Measurements from ENCODE around the gene PLA2G7. TPM values are rescaled to one million over a fixed set of nuclear protein-coding genes. Genes with fewer than 3 reads are reported as not detected.

PLA2G7 gene
- total RNA-seq, 4 donors from 2014 or later: not detected

GRCh38 chr6:46757214-46757596, 22.0 kb upstream of the PLA2G7 start:
- ATAC-seq (no peak), DNase-seq (no peak)
- H3K27ac ChIP-seq: no peak overlapping the region
- in situ Hi-C loops (cut with MboI; ENCODE audit: low sequenced_read_pairs in 4 of 4): no loop called here
- H3K27me3 ChIP-seq: no peaks in the 10 kb centered on the region
- H3K9me3 ChIP-seq: no peaks in the 10 kb centered on the region
- no peak overlapping the region for H3K4me3 ChIP-seq
- intact Hi-C loops (cut with DNase I; ENCODE audit: low total_unique reads): no loop called here
- TF ChIP-seq POLR2A (IDR thresholded peaks at IDR 0.05) (no peak), CTCF (IDR thresholded peaks at IDR 0.05 in 4 of 5, conservative IDR thresholded peaks at IDR 0.05 in 1 of 5) (no peak)
- H3K36me3 ChIP-seq: no peaks in the 10 kb centered on the region
- H3K4me1 ChIP-seq: peaks cover 8 to 14% of the 10 kb centered on the region in 2 donors

GRCh38 chr6:46756469-46757213, 21.5 kb upstream of the PLA2G7 start:
- no peaks in the 10 kb centered on the region for H3K27me3 ChIP-seq
- H3K27ac ChIP-seq: no peak overlapping the region
- TF ChIP-seq POLR2A (IDR thresholded peaks at IDR 0.05): no peak
- ATAC-seq (no peak), DNase-seq (no peak)
- H3K36me3 ChIP-seq: no peaks in the 10 kb centered on the region
- no peak overlapping the region for H3K4me3 ChIP-seq
- H3K4me1 ChIP-seq: peaks cover 8 to 14% of the 10 kb centered on the region in 2 donors
- no peaks in the 10 kb centered on the region for H3K9me3 ChIP-seq
- in situ Hi-C loops (cut with MboI; ENCODE audit: low sequenced_read_pairs in 4 of 4): no loop called here
- intact Hi-C loops (cut with DNase I; ENCODE audit: low total_unique reads): no loop called here

- Histone ChIP-seq H3K27ac (no peak overlapping the region), H3K27me3 (no peaks in the 10 kb centered on the region), H3K36me3 (no peaks in the 10 kb centered on the region), H3K4me3 (no peak overlapping the region), H3K4me1 (peaks cover 8 to 14% of the 10 kb centered on the region in 2 donors), H3K9me3 (no peaks in the 10 kb centered on the region)
- in situ Hi-C loops (cut with MboI; ENCODE audit: low sequenced_read_pairs in 4 of 4): no loop called here
- TF ChIP-seq POLR2A (IDR thresholded peaks at IDR 0.05) (no peak), CTCF (IDR thresholded peaks at IDR 0.05 in 4 of 5, conservative IDR thresholded peaks at IDR 0.05 in 1 of 5) (no peak)
- intact Hi-C loops (cut with DNase I; ENCODE audit: low total_unique reads): no loop called here
- no peak for ATAC-seq
- DNase-seq: no peak
Observed at GRCh38 chr6:46755865-46756264, 20.7 kb upstream of the PLA2G7 start.

- H3K27ac ChIP-seq: no peak overlapping the region
- in situ Hi-C loops (cut with MboI; ENCODE audit: low sequenced_read_pairs in 4 of 4) (no loop called here), intact Hi-C loops (cut with DNase I; ENCODE audit: low total_unique reads) (no loop called here)
- ATAC-seq: no peak
- DNase-seq: no peak
- no peaks in the 10 kb centered on the region for H3K36me3 ChIP-seq
- no peaks in the 10 kb centered on the region for H3K27me3 ChIP-seq
- TF ChIP-seq POLR2A (IDR thresholded peaks at IDR 0.05): no peak
- no peak for TF ChIP-seq CTCF (IDR thresholded peaks at IDR 0.05 in 4 of 5, conservative IDR thresholded peaks at IDR 0.05 in 1 of 5)
- H3K9me3 ChIP-seq: no peaks in the 10 kb centered on the region
- H3K4me3 ChIP-seq: no peak overlapping the region
- peaks cover under 1 to 2% of the 10 kb centered on the region in 2 donors for H3K4me1 ChIP-seq
Observed at GRCh38 chr6:46751658-46752057, 16.5 kb upstream of the PLA2G7 start.

GRCh38 chr6:46749731-46750130, 14.6 kb upstream of the PLA2G7 start:
- in situ Hi-C loops (cut with MboI; ENCODE audit: low sequenced_read_pairs in 4 of 4): no loop called here

More at GRCh38 chr6:46749731-46750130, 14.6 kb upstream of the PLA2G7 start:
- H3K4me1 ChIP-seq: no peaks in the 10 kb centered on the region
- no peak overlapping the region for H3K27ac ChIP-seq
- TF ChIP-seq POLR2A (IDR thresholded peaks at IDR 0.05): no peak
- TF ChIP-seq CTCF (IDR thresholded peaks at IDR 0.05 in 4 of 5, conservative IDR thresholded peaks at IDR 0.05 in 1 of 5): no peak
- no peak overlapping the region for H3K4me3 ChIP-seq
- H3K27me3 ChIP-seq: no peaks in the 10 kb centered on the region
- no peak for DNase-seq
- H3K9me3 ChIP-seq: no peaks in the 10 kb centered on the region
- no peaks in the 10 kb centered on the region for H3K36me3 ChIP-seq
- ATAC-seq: no peak
- intact Hi-C loops (cut with DNase I; ENCODE audit: low total_unique reads): no loop called here

Measured in gastrocnemius medialis (tissue), 4 donors.